ENCODE results near the gene TET2. TPM values are rescaled to one million over a fixed set of nuclear protein-coding genes. Genes with fewer than 3 reads are reported as not detected.

The TET2 gene
- total RNA-seq, 4 donors from 2014 or later, result 30.3 to 57.6 (median 38.8) TPM

GRCh38 chr4:105186701-105187161 lies 40.1 kb downstream of the TET2 start:
- Histone ChIP-seq H3K4me1 (peaks cover 0 to 25% (median 0%) of the 10 kb centered on the region in 4 donors), H3K36me3 (peaks cover 0 to 7% (median 0%) of the 10 kb centered on the region in 3 donors), H3K4me3 (no peak overlapping the region), H3K9me3 (no peaks in the 10 kb centered on the region), H3K27me3 (no peaks in the 10 kb centered on the region), H3K27ac (no peak overlapping the region)
- DNase-seq, result no peak
- TF ChIP-seq CTCF (IDR thresholded peaks at IDR 0.05) (no peak), POLR2A (IDR thresholded peaks at IDR 0.05) (no peak)

- Histone ChIP-seq H3K4me3 (no peak overlapping the region), H3K27me3 (no peaks in the 10 kb centered on the region), H3K27ac (no peak overlapping the region), H3K36me3 (peaks cover 0 to 7% (median 0%) of the 10 kb centered on the region in 3 donors), H3K4me1 (peaks cover 0 to 29% (median 2%) of the 10 kb centered on the region in 4 donors), H3K9me3 (no peaks in the 10 kb centered on the region)
- TF ChIP-seq POLR2A (IDR thresholded peaks at IDR 0.05), result no peak
- no peak for TF ChIP-seq CTCF (IDR thresholded peaks at IDR 0.05)
- no peak for DNase-seq
Observed at GRCh38 chr4:105189855-105190650, 43.4 kb downstream of the TET2 start.

GRCh38 chr4:105191621-105192210 lies 45.0 kb downstream of the TET2 start:
- peaks cover 0 to 32% (median 2%) of the 10 kb centered on the region in 4 donors for H3K4me1 ChIP-seq
- no peak for DNase-seq

GRCh38 chr4:105192474-105192873 lies 45.8 kb downstream of the TET2 start:
- Histone ChIP-seq H3K27ac (no peak overlapping the region), H3K36me3 (peaks cover 0 to 7% (median 0%) of the 10 kb centered on the region in 3 donors), H3K4me1 (peaks cover 0 to 32% (median 2%) of the 10 kb centered on the region in 4 donors), H3K9me3 (no peaks in the 10 kb centered on the region), H3K27me3 (no peaks in the 10 kb centered on the region), H3K4me3 (no peak overlapping the region)
- no peak for DNase-seq
- TF ChIP-seq CTCF (IDR thresholded peaks at IDR 0.05) (no peak), POLR2A (IDR thresholded peaks at IDR 0.05) (no peak)

More at GRCh38 chr4:105191621-105192210, 45.0 kb downstream of the TET2 start:
- H3K27ac ChIP-seq, result peak overlapping the region in 1 of 4 donors; percentile 16
- no peak overlapping the region for H3K4me3 ChIP-seq
- H3K36me3 ChIP-seq, result peaks cover 0 to 7% (median 0%) of the 10 kb centered on the region in 3 donors
- no peak for TF ChIP-seq POLR2A (IDR thresholded peaks at IDR 0.05)
- TF ChIP-seq CTCF (IDR thresholded peaks at IDR 0.05), result no peak
- no peaks in the 10 kb centered on the region for H3K27me3 ChIP-seq
- no peaks in the 10 kb centered on the region for H3K9me3 ChIP-seq

- H3K4me1 ChIP-seq, result peaks cover 0 to 32% (median 2%) of the 10 kb centered on the region in 4 donors
- TF ChIP-seq CTCF (IDR thresholded peaks at IDR 0.05), result no peak
- no peak for TF ChIP-seq POLR2A (IDR thresholded peaks at IDR 0.05)
- no peaks in the 10 kb centered on the region for H3K27me3 ChIP-seq
- no peak overlapping the region for H3K4me3 ChIP-seq
- no peaks in the 10 kb centered on the region for H3K9me3 ChIP-seq
- no peak for DNase-seq
- peaks cover 0 to 7% (median 0%) of the 10 kb centered on the region in 3 donors for H3K36me3 ChIP-seq
- H3K27ac ChIP-seq, result no peak overlapping the region
Observed at GRCh38 chr4:105192910-105193309, 46.2 kb downstream of the TET2 start.
